HG02588 (cell line): ENCODE results near the gene PARD3B.

Experiments used
- ATAC-seq: cut with Tn5 transposase; IDR thresholded peaks from one replicate; pipeline ENCODE4 v1.9.1; 2021; ENCODE audit warnings: mild to moderate bottlenecking, moderate library complexity; ENCODE audit not compliant: unreplicated experiment

Gene PARD3B

GRCh38 chr2:204749319-204749718 lies 204.0 kb downstream of the PARD3B start:
- ATAC-seq, result no peak

GRCh38 chr2:204750389-204750788 lies 205.1 kb downstream of the PARD3B start:
- no peak for ATAC-seq

DNA sequence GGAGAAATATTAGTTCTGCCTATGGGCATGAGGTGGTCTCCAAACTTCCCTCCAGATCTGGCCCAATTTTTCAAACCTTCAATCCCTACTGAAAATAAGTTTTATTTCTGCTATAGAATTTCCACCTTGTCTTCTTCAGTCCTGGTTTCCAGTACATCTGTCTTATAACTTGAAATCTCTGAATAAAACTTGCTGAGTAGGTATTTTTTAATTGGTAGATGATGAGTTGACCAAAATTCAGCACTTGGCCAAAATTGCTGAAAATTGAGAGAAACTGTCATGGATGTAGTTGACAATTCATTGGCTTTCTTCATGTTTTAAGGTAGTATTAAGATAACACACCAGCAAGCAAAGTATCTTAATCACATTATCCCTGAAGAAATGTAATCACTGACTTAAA lies 206.2 kb downstream of the PARD3B start:
- ATAC-seq, result no peak

DNA sequence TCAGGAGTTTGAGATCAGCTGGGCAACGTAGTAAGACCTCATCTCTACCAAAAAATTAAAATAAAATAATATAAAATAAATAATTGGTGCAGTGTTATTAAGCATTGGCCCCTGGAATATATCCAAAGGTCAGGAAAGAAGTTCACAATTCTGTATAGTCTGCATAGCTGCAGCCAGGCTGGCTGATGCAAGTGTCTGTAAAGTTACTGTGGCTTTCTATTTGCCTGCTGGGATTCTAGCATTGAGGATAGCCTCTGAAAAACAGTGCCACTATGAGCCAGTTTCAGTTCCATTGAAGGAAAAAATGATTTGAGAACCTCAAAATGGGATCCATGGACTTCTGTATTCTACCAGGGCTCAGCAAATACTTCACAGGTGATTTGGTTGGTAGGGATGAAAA lies 208.6 kb downstream of the PARD3B start:
- ATAC-seq, result no peak

- ATAC-seq, result no peak
Observed at GRCh38 chr2:204754898-204755297, 209.6 kb downstream of the PARD3B start.

GRCh38 chr2:204763974-204764703 lies 218.9 kb downstream of the PARD3B start:
- no peak for ATAC-seq

GRCh38 chr2:204770735-204771134 lies 225.5 kb downstream of the PARD3B start:
- no peak for ATAC-seq

DNA sequence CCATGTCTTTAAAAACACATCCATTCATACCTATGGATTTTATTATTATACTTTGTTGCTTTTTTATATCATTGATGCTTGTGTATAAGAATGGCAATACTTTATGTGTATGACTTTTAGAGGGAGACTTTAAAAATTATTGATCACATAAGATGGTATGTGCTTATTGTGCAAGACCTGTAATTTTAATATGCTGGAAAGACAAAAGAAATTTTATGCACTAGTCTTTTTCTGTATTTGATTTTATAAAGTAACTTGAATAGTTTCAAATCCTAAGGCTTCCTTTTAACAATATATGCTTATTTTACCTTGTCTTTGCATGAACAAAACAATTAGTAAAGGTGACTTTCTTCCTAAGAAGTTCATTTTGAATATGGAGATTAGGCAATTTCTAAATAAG lies 226.4 kb downstream of the PARD3B start:
- ATAC-seq, result no peak

DNA sequence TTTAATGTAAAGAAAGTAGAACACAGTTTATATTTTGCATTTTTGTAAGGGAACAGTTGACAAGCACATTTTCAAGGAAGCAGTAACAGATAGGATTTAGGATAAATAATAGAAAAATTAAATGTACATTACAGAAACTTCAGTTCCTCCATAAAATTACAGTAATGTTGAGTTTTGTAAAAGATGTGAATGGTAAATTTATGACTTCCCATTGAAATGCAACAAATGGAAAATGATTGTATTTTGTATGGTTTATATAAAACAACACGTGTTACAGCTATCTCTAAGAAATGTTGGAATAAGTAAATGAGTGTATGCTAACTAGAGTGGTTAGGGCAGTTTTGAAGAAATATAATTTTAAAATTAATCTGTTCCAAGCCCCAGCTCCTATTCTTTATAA lies 227.3 kb downstream of the PARD3B start:
- ATAC-seq, result no peak

- no peak for ATAC-seq
Observed at GRCh38 chr2:204775766-204776165, 230.5 kb downstream of the PARD3B start.

DNA sequence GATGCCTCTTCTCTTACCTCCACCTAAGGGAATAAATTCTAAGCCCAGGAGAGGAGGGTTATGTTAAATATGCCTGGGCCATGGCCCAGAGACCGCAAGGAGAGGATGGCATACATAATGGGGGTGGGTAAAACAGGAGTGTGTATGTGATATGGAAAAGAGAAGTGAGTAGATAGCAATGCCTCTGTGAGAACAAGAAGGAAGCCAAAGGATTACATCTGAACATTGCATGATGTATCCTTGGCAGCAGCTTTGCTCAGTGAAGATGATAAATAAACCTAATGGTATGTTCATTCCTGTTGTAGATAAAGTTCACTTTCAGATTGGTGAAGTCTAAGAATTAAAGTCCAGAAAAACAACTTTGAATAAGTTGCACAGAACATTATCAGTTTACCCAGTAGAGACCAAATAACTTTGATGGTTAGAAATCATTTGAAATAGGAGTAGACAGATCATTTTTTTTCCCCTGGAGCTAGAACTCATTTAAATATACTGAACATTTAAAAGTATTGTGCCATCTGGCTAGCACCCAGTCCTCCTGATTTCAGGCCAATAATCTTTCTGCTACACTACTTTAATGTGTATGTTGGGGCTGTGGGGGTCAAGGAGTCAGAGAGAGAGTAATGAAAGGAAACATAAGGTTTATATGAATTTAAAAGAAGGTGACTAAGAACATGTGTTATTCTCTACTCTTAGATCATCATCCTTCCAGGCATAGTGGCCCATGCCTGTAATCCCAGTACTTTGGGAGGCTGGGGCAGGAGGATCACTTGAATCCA lies 231.7 kb downstream of the PARD3B start:
- ATAC-seq, result no peak

DNA sequence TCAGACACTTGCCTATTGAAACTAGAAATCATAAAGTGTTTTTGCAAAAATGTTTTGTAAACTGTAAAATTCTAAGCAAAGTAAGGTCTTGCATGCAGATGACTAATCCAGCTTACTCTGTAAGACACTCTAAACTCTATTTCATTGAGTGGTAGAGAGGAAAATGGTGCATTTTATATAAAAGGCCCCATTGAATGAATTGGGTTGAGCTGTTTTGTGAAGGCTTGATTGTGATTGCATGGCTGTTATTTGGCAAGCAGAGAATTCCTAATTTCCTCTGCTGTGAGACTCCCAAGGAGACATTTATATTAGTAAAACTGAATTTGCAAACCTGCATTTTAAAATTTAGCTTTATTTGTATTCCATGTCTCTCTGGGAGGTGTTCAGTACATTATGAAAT lies 234.5 kb downstream of the PARD3B start:
- ATAC-seq, result no peak

DNA sequence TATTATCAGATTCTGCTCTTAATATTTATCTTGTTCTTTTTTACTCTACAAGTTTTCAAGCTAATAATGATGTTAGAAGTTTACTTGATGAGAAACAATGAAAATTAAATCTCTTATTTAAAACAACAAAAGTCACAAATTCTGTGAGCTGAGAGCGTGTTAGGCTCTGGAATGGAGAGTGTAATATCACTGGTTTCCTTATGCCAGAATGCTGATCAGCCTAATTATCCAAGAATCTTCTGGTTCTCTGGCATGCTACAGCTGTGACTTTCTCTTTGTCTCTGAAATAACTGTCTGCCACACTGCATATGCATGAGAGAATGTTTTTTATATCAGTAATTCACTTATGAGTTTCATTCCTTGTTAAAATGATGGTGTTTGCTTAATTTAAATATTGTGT lies 236.7 kb downstream of the PARD3B start:
- no peak for ATAC-seq

GRCh38 chr2:204790076-204790475 lies 244.8 kb downstream of the PARD3B start:
- no peak for ATAC-seq

GRCh38 chr2:204791230-204791629 lies 246.0 kb downstream of the PARD3B start:
- ATAC-seq, result no peak

DNA sequence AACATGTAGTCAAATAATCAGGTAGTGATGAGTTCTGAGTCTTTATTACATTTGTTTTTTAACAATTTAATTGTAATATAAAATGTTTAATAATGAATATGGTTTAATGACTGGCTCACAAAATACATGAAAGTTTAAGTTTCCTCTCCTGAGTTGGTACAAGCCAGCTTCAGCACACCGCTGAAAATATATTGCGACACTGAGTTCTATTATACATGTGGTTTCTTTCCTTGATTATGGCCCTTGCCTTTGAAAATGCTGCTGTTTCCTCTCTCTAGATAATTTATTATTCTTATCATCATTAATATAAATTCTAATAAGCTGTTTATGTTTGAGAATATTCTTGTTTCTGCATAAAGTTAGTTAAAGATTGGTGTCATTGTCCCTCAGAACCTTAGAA lies 249.3 kb downstream of the PARD3B start:
- no peak for ATAC-seq

DNA sequence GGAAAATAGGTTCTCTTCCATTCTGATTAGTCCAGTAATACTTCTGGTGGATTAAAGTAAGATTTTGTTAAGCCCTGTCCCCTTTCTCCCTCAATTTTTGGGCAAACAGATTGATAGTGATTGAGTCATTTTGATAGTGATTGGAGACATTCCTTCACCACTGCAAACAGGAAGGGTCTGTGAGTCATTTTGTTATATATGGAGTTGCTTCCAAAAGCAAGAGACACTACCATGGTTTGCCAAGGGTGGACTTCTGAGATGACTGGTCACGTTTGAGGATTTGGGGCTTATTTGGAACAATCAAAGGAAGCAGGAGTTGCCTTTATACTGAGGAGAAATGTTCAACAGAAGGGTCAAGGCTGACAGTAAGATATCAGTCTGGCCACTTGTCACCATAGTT lies 249.9 kb downstream of the PARD3B start:
- no peak for ATAC-seq

DNA sequence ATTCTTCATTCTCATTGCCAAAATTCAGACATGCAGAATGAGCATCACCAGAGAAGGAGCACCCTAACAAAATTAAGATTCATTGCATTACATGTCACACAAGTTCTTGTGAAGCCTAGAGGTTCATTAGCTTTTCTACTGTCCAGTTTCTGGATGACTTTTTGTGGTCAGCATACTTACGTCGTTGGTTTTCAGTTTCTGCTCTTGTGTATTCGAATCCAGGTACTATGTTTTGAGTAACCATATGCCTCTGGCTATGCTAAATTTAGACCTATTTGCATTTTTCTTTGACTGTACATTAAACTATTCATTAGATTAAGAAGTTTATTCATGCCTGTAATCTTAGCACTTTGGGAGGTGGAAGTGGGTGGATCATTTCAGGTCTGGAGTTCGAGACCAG lies 251.3 kb downstream of the PARD3B start:
- peak; percentile 84 for ATAC-seq

GRCh38 chr2:204799791-204800190 lies 254.5 kb downstream of the PARD3B start:
- no peak for ATAC-seq

DNA sequence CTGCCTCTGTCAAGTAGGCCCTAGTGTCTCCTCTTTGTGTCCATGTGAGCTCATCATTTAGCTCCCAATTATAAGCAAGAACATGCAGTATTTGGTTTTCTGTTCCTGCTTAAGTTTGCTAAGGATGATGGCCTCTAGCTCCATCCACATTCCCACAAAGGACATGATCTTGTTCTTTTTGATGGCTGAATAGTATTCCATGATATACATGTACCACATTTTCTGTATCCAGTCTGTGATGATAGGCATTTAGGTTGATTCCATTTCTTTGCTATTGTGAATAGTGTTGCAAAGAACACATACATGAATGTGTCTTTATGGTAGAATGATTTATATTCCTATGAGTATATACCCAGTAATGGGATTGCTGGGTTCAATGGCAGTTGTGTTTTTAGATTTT lies 263.2 kb downstream of the PARD3B start:
- no peak for ATAC-seq

DNA sequence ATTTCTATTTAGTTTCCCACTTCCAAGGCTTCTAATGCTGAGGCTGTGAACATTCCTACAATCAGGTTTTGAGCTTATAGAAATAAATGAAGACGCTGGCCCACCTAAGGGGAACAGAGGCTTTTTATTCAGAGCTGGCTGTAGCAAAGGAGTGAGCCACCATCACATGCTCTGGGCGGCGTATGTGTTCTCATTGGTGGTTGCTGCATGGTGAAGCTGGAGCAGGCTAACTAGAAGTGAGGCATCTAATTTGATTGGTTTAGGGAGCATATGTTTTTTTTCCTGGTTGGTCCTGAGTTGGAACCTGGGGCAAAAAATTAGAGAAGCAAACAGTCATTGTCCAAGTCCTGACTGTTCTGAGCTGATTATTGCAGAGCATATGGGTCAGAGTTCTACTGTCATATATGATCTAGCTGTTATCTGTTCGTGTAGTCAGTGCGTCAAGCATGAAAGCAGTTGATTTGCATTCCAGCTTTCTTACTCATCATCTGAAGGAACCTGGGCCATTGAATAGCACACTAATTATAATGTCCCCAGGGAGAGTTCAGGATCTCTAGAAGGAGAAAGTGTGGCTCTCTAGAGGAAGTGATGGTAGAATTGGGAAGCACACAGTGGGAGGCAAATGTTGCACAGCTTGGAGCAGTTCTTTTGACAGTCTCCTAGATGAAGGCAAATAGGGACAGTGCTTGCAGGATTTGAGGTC lies 279.6 kb downstream of the PARD3B start:
- no peak for ATAC-seq

DNA sequence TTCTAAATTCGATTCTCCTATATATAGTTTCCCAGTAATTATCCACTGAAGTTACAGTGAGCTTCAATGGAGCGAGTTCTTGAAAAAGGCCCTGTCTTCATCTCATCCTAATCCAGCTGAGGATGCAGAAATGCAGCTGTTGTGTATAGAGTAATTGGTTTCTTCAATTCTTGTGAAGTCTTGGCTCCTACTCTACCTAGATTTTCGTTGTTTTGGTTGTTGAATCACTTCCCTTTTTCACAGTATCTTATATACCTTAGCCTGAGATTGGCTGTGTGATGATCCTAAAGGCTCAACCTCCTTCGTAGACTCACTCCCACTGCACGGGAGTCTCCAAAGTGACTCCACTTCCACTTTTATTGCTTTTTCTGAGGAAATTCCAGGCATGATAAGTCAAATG lies 280.4 kb downstream of the PARD3B start:
- ATAC-seq, result no peak
